22Rv1 (cell line): ENCODE measurements around the gene KANSL1.

Source experiments
- ZFX ChIP-seq: fragments of 450-650 bp; IDR thresholded peaks from 2 replicates; pipeline ENCODE4 v1.6.1; 2017; ENCODE audit warnings: antibody characterized with exemption, borderline replicate concordance
- TF ChIP-seq, protein P1 (sequence below): fragments of 450-650 bp; IDR thresholded peaks from 2 replicates; pipeline ENCODE4 v1.5.1; 2017; ENCODE audit warnings: mild to moderate bottlenecking

GRCh38 chr17:46045639-46046038 is 147.6 kb downstream of the KANSL1 start:
- TF ChIP-seq, protein P1, sequence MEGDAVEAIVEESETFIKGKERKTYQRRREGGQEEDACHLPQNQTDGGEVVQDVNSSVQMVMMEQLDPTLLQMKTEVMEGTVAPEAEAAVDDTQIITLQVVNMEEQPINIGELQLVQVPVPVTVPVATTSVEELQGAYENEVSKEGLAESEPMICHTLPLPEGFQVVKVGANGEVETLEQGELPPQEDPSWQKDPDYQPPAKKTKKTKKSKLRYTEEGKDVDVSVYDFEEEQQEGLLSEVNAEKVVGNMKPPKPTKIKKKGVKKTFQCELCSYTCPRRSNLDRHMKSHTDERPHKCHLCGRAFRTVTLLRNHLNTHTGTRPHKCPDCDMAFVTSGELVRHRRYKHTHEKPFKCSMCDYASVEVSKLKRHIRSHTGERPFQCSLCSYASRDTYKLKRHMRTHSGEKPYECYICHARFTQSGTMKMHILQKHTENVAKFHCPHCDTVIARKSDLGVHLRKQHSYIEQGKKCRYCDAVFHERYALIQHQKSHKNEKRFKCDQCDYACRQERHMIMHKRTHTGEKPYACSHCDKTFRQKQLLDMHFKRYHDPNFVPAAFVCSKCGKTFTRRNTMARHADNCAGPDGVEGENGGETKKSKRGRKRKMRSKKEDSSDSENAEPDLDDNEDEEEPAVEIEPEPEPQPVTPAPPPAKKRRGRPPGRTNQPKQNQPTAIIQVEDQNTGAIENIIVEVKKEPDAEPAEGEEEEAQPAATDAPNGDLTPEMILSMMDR: no peak
- TF ChIP-seq ZFX: no peak
